ENCODE measurements around the gene HOXD12.

Gene HOXD12

GRCh38 chr2:176147800-176148496 lies 48.4 kb downstream of the HOXD12 start:
- no peak for DNase-seq (ENCODE audit: low read depth)

- no peak for DNase-seq (ENCODE audit: low read depth)
Measured at GRCh38 chr2:176148751-176149421, 49.3 kb downstream of the HOXD12 start.

GRCh38 chr2:176149481-176149938 lies 49.9 kb downstream of the HOXD12 start:
- DNase-seq (ENCODE audit: low read depth): no peak

- no peak for DNase-seq (ENCODE audit: low read depth)
Measured at GRCh38 chr2:176149939-176150583, 50.5 kb downstream of the HOXD12 start.

GRCh38 chr2:176150584-176151441 lies 51.2 kb downstream of the HOXD12 start:
- DNase-seq (ENCODE audit: low read depth): no peak

GRCh38 chr2:176151442-176152287 lies 52.1 kb downstream of the HOXD12 start, which contains the start of gene HOXD4:
HOXD4 (plus strand) TSS chr2:176151550; CDS start chr2:176151634, 84 bp downstream.
- DNase-seq (ENCODE audit: low read depth): no peak
